Measurements from ENCODE around the gene SPRY1. TPM values are rescaled to one million over a fixed set of nuclear protein-coding genes. Genes with fewer than 3 reads are reported as not detected.

Gene SPRY1
- total RNA-seq, 4 donors from 2014 or later: 168 to 308 (median 256) TPM

DNA sequence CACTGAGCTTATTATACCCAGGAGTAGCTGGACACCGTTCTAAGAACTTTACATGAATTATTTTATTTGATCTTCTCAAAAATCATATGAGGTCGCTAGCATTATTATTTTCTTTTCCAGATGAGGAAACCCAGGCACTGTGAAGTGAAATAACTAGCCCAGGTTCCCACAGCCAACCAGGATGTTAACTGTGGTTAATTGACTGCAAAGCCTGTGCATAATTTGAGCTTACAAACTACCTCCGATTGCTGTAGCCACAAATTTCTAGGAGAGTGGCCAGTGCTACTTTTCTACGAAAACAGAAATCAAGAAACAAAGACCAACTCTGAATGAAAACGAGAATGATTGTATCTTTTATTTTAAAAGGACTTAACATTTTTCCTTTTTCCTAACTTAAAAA lies 27.2 kb downstream of the SPRY1 start:
- ATAC-seq (ENCODE audit: low FRiP score): no peak
- no peak for DNase-seq (ENCODE audit: low spot score)
- TF ChIP-seq, protein P1, sequence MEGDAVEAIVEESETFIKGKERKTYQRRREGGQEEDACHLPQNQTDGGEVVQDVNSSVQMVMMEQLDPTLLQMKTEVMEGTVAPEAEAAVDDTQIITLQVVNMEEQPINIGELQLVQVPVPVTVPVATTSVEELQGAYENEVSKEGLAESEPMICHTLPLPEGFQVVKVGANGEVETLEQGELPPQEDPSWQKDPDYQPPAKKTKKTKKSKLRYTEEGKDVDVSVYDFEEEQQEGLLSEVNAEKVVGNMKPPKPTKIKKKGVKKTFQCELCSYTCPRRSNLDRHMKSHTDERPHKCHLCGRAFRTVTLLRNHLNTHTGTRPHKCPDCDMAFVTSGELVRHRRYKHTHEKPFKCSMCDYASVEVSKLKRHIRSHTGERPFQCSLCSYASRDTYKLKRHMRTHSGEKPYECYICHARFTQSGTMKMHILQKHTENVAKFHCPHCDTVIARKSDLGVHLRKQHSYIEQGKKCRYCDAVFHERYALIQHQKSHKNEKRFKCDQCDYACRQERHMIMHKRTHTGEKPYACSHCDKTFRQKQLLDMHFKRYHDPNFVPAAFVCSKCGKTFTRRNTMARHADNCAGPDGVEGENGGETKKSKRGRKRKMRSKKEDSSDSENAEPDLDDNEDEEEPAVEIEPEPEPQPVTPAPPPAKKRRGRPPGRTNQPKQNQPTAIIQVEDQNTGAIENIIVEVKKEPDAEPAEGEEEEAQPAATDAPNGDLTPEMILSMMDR (IDR thresholded peaks at IDR 0.05): no peak

DNA sequence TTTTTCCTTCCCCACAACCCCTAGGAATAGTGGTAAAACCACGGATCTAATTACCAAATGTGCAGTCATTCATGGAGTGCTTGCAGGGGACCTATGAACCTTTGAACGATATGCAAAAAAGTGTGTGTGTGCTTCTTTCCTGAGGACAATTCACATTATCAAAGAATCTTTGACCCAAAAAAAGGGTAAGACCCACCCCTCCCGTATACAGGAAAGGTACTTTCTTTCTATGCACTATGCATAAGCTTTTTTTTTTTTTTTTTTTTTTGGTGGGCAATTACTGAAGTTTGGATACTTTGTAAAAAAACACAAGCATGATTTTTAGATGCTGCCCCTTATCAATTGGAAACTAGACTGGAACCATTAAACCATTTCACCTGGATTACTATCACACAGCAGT lies 31.4 kb downstream of the SPRY1 start:
- TF ChIP-seq, protein P1 (IDR thresholded peaks at IDR 0.05): no peak
- no peak for ATAC-seq (ENCODE audit: low FRiP score)
- no peak for DNase-seq (ENCODE audit: low spot score)

DNA sequence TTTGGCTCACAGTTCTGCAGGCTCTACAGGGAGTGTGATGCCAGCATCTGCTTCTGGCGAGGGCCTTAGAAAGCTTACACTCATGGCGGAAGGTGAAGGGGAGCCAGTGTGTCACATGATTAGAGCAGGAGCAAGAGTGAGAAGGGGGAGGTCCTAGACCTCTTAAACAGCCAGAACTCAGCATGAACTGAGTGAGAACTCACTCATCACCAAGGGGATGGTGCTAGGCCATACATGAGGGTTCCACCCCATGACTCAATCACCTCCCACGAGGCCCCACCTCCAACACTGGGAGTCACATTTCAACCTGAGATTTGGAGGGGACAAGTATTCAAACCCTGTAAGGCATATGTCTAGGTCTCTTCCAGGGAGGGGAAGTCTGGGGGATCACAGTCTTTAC lies 33.4 kb downstream of the SPRY1 start:
- DNase-seq (ENCODE audit: low spot score): no peak
- TF ChIP-seq, protein P1 (IDR thresholded peaks at IDR 0.05): no peak
- ATAC-seq (ENCODE audit: low FRiP score): no peak

DNA sequence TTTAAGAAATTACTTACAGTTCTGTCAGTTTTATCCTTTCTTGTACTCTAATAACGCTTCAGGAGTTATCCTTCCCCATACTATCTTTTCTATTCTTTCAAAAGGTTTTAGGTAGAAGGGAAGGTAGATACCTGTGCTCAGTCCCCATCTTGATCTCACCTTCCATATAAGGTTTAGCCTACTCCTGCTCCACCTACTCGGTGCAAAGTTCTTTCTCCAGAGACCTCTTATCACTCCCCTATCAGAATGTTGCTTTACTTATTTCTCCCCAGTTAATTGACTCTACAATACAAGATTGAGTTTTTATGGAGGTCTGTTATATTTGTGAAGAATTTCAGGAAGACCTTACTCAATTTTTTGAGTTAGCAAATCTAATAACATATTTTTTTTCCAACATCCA lies 33.9 kb downstream of the SPRY1 start:
- no peak for DNase-seq (ENCODE audit: low spot score)
- ATAC-seq (ENCODE audit: low FRiP score): no peak
- TF ChIP-seq, protein P1 (IDR thresholded peaks at IDR 0.05): no peak

DNA sequence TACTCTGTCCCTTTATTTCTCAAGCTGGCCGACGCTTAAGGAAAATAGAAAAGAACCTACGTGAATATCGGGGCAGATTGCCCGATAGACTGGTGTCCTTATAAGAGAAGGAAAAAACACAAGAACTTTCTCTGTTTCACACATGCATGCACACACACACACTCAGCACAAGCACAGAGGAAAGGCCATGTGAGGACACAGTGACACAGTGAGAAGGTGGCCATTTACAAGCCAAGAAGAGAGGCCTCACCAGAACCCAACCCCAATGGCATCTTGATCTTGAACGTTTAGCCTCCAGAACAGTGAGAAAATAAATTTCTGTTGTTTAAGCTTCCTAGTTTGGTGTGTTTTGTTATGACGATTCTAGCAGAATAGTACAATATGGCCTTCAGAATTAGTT lies 37.0 kb downstream of the SPRY1 start:
- DNase-seq (ENCODE audit: low spot score): no peak
- ATAC-seq (ENCODE audit: low FRiP score): no peak
- TF ChIP-seq, protein P1 (IDR thresholded peaks at IDR 0.05): no peak

DNA sequence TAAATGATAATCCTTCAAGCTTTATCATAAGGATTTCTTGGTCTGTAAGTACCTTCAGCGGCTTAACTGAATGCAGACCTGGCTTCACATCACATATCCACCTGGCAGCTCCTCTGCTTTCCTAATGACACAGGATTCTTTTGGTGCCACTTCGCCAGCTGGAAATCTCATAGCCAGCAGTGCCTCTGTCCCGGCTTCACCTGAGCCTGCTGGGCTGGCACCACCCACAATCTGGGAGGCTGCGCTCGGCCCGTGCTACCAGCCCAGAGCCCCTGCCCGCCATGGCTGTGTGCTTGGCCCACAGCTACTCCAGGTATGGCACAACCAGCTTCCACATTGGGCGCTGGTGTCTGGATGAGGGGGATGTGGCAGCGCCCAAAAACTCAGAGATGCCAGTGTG lies 37.4 kb downstream of the SPRY1 start:
- ATAC-seq (ENCODE audit: low FRiP score) (no peak), DNase-seq (ENCODE audit: low spot score) (no peak)
- TF ChIP-seq, protein P1 (IDR thresholded peaks at IDR 0.05): no peak

DNA sequence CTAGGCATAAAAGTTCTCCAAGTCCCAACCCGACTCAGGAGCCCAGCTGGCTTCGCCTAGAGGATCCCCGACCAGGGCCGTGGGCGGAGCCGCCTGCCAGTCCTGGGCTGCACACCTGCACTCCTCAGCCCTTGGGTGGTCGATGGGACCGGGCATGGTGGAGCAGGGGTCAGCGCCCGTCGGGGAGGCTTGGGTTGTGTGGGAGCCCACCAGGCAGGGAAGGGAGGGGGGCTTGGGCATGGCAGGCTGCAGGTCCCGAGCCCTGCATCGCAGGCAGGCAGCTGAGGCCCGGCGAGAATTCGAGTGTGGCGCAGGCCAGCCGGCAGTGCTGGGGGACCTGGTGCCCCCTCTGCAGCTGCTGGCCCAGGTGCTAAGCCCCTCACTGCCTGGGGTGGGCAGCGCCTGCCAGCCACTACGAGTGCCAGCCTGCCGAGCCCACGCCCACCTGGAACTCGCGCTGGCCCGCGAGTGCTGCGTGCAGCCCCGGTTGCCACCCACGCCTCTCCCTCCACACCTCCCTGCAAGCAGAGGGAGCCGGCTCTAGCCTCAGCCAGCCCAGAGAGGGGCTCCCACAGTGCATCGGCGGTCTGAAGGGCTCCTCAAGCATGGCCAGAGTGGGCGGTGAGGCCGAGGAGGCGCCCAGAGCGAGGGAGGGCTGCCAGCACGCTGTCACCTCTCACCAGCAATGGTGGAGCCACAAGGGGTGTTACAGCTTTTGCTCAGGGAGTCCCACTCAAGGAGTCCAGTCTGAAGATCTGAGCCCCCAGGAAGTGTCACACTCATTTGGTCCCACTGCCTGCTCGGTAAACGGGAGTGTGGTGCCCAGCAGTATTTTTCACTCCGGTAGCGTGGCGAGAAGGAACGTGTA lies 38.9 kb downstream of the SPRY1 start:
- ATAC-seq (ENCODE audit: low FRiP score): no peak
- TF ChIP-seq, protein P1 (IDR thresholded peaks at IDR 0.05): no peak
- DNase-seq (ENCODE audit: low spot score): no peak
